A673 (cell line): ENCODE results near the gene GSC2. TPM values are rescaled to one million over a fixed set of nuclear protein-coding genes. Genes with fewer than 3 reads are reported as not detected.
A peak's percentile ranks its signal among the peaks of the same experiment; 100 is the strongest.

Source experiments
- BruUV-seq: library from RNA; stranded (reverse); fragments of 400-500 nt; replicated peaks from 2 replicates; lab custom pipeline; 2021; lab: Mats Ljungman, UMichigan
- CTCF ChIA-PET: fragments of 300-600 bp; sonication (Branson Sonifier 250); formaldehyde crosslinking; loops from one replicate; lab custom pipeline; 2022; ENCODE audit warnings: antibody characterized with exemption; lab: Charles Lee
- POLR2A ChIA-PET: fragments of 300-600 bp; sonication (Branson Sonifier 250); formaldehyde crosslinking; loops from one replicate; lab custom pipeline; 2022; ENCODE audit warnings: antibody characterized with exemption; ENCODE audit not compliant: low non-redundant PET; lab: Charles Lee
- DNase-seq: peaks from one replicate; pipeline ENCODE4 v3.0.0-alpha.2; 2015; ENCODE audit warnings: low spot score
- H3K27ac ChIP-seq: fragments of 200-600 bp; sonication (generic); 2 replicates; pipeline ENCODE4 v1.5.1; 2016; ENCODE audit warnings: mixed run types, low read depth, mild to moderate bottlenecking, mixed read lengths, antibody characterized with exemption, low read length; ENCODE audit not compliant: poor library complexity, severe bottlenecking
- H3K27me3 ChIP-seq: fragments of 200-600 bp; sonication (generic); replicated peaks from 2 replicates; pipeline ENCODE4 v1.6.1; 2017; ENCODE audit warnings: mixed run types, low read depth, mild to moderate bottlenecking, mixed read lengths, antibody characterized with exemption, low read length; ENCODE audit not compliant: insufficient read depth, poor library complexity
- H3K36me3 ChIP-seq: fragments of 200-600 bp; sonication (generic); 2 replicates; pipeline ENCODE4 v1.6.1; 2016; ENCODE audit warnings: mixed run types, mild to moderate bottlenecking, mixed read lengths, antibody characterized with exemption, low read length; ENCODE audit not compliant: insufficient read depth, poor library complexity, severe bottlenecking
- H3K4me1 ChIP-seq: fragments of 200-600 bp; sonication (generic); 2 replicates; pipeline ENCODE4 v1.6.1; 2017; ENCODE audit warnings: mixed run types, mild to moderate bottlenecking, mixed read lengths, antibody characterized with exemption, low read length; ENCODE audit not compliant: insufficient read depth, poor library complexity, severe bottlenecking
- H3K4me3 ChIP-seq: fragments of 200-600 bp; sonication (generic); 2 replicates; pipeline ENCODE4 v1.5.1; 2016; ENCODE audit warnings: low read depth, mixed run types, mild to moderate bottlenecking, mixed read lengths, low read length; ENCODE audit not compliant: poor library complexity, severe bottlenecking
- H3K9me3 ChIP-seq: fragments of 200-600 bp; sonication (generic); 2 replicates; pipeline ENCODE4 v1.6.1; 2016; ENCODE audit warnings: mixed run types, low read depth, mild to moderate bottlenecking, mixed read lengths, antibody characterized with exemption, low read length; ENCODE audit not compliant: poor library complexity, severe bottlenecking
- EZH2 ChIP-seq: fragments of 200-600 bp; sonication (generic); IDR thresholded peaks from 2 replicates; pipeline ENCODE4 v1.6.1; 2017; ENCODE audit warnings: borderline replicate concordance, low read depth, mild to moderate bottlenecking, mixed read lengths, antibody characterized with exemption, low read length; ENCODE audit not compliant: poor library complexity, severe bottlenecking
- intact Hi-C: fragments of 100-400 bp; cut with micrococcal nuclease; formaldehyde crosslinking; loops from one replicate; pipeline ENCODE4 v1.10.0; 2022; ENCODE audit not compliant: unreplicated experiment
- total RNA-seq: library from RNA; stranded (reverse); gene quantifications from 2 replicates; pipeline ENCODE4 v1.2.3, GENCODE V29; 2021
- TF ChIP-seq, protein P1 (sequence below): fragments of 300-800, 200-600 bp; sonication (generic); conservative IDR thresholded peaks from 2 replicates; pipeline ENCODE4 v1.5.1; 2017; ENCODE audit warnings: low read depth, mild to moderate bottlenecking, antibody characterized with exemption, low read length, moderate library complexity, mixed read lengths

Gene GSC2
- total RNA-seq, 1 experiment from 2014 or later, result not detected

GRCh38 chr22:19118329-19118880 lies 31.7 kb downstream of the GSC2 start:
- POLR2A ChIA-PET, result no interaction called here

DNA sequence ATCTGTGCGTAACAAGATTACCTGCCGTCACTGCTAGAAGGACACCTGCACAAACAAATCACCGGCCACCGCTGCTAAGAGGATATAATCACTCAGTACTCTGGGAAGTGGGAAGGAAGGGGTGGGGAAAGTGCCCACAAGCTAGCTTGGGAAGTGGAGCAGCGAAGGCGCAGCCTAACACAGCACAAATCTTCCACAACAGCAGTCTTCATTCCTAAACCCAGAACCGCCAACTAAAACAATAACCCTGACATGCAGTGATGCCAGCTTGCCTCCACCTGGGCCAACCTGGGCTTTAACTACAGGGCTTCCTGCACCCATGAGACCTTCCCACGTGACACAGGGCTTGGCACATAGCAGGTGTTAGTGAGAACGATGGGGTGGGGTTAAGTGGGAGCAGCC lies 33.0 kb downstream of the GSC2 start:
- CTCF ChIA-PET, result no interaction called here
- no TSS peak for BruUV-seq
- Histone ChIP-seq H3K9me3 (no peaks in the 10 kb centered on the region), H3K4me3 (no peak overlapping the region), H3K27me3 (no peaks in the 10 kb centered on the region), H3K36me3 (peaks cover 5% of the 10 kb centered on the region), H3K4me1 (peaks cover 7% of the 10 kb centered on the region), H3K27ac (no peak overlapping the region)
- intact Hi-C loops, result no loop called here
- TF ChIP-seq, protein P1, sequence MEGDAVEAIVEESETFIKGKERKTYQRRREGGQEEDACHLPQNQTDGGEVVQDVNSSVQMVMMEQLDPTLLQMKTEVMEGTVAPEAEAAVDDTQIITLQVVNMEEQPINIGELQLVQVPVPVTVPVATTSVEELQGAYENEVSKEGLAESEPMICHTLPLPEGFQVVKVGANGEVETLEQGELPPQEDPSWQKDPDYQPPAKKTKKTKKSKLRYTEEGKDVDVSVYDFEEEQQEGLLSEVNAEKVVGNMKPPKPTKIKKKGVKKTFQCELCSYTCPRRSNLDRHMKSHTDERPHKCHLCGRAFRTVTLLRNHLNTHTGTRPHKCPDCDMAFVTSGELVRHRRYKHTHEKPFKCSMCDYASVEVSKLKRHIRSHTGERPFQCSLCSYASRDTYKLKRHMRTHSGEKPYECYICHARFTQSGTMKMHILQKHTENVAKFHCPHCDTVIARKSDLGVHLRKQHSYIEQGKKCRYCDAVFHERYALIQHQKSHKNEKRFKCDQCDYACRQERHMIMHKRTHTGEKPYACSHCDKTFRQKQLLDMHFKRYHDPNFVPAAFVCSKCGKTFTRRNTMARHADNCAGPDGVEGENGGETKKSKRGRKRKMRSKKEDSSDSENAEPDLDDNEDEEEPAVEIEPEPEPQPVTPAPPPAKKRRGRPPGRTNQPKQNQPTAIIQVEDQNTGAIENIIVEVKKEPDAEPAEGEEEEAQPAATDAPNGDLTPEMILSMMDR, result no peak
- TF ChIP-seq EZH2, result no peak
- POLR2A ChIA-PET, result interaction anchor here (0.6 kb wide), 1 partner anchor 114 kb away, joined by 3 read pairs; no protein-coding TSS in a partner anchor
- DNase-seq, result no peak

More at GRCh38 chr22:19118329-19118880, 31.7 kb downstream of the GSC2 start:
- no peak overlapping the region for H3K27ac ChIP-seq
- CTCF ChIA-PET, result no interaction called here
- no peaks in the 10 kb centered on the region for H3K27me3 ChIP-seq
- H3K4me3 ChIP-seq, result no peak overlapping the region
- H3K9me3 ChIP-seq, result no peaks in the 10 kb centered on the region
- H3K36me3 ChIP-seq, result peaks cover 2% of the 10 kb centered on the region
- intact Hi-C loops, result no loop called here
- TF ChIP-seq EZH2, result no peak
- TF ChIP-seq, protein P1, result no peak
- H3K4me1 ChIP-seq, result peaks cover 13% of the 10 kb centered on the region
- BruUV-seq, result no TSS peak
- DNase-seq, result no peak

GRCh38 chr22:19115628-19116027 lies 34.5 kb downstream of the GSC2 start:
- intact Hi-C loops, result no loop called here
- Histone ChIP-seq H3K36me3 (peaks cover 5% of the 10 kb centered on the region), H3K27me3 (no peaks in the 10 kb centered on the region), H3K4me3 (no peak overlapping the region), H3K27ac (no peak overlapping the region), H3K9me3 (no peaks in the 10 kb centered on the region), H3K4me1 (peaks cover 1% of the 10 kb centered on the region)
- no TSS peak for BruUV-seq
- CTCF ChIA-PET, result interaction anchor here (0.5 kb wide), 1 partner anchor 60 kb away, joined by 7 read pairs; no protein-coding TSS in a partner anchor
- POLR2A ChIA-PET, result no interaction called here
- TF ChIP-seq, protein P1, result 0 out of 2 replicates have a peak, but pooled peaks have one; percentile 21
- no peak for TF ChIP-seq EZH2
- DNase-seq, result no peak
